IPS DF 6.9 (cell line): Measurements from ENCODE around the gene KCNH2.

Experiments
- DNase-seq: peaks from one replicate; pipeline ENCODE4 v3.0.0-alpha.2; 2013; ENCODE audit warnings: low read depth, low spot score
- H3K27ac ChIP-seq: one replicate; pipeline ENCODE4 v1.5.1; 2013; ENCODE audit warnings: low read length, control low read depth
- H3K27me3 ChIP-seq: 2 replicates; pipeline ENCODE4 v1.6.1; 2013; ENCODE audit warnings: mild to moderate bottlenecking, low read length; ENCODE audit not compliant: control insufficient read depth, insufficient read depth
- H3K36me3 ChIP-seq: 2 replicates; pipeline ENCODE4 v1.6.1; 2013; ENCODE audit warnings: low read length; ENCODE audit not compliant: control insufficient read depth, insufficient read depth
- H3K4me1 ChIP-seq: 2 replicates; pipeline ENCODE4 v1.6.1; 2013; ENCODE audit warnings: low read length; ENCODE audit not compliant: control insufficient read depth, insufficient read depth
- H3K4me3 ChIP-seq: 2 replicates; pipeline ENCODE4 v1.5.1; 2013; ENCODE audit warnings: mild to moderate bottlenecking, low read length
- H3K9me3 ChIP-seq: 2 replicates; pipeline ENCODE4 v1.6.1; 2013; ENCODE audit warnings: low read length, inconsistent platforms; ENCODE audit not compliant: control insufficient read depth, insufficient read depth
- WGBS: extraction: QIAGEN DNeasy Blood & Tissue Kit; methylation state at CpG from one replicate; pipeline ENCODE4 v1.1.7; 2013; ENCODE audit warnings: mixed read lengths, missing lambda C conversion rate; ENCODE audit not compliant: insufficient read length, insufficient coverage; 5-methylcytosine and 5-hydroxymethylcytosine counted together

KCNH2 gene

DNA sequence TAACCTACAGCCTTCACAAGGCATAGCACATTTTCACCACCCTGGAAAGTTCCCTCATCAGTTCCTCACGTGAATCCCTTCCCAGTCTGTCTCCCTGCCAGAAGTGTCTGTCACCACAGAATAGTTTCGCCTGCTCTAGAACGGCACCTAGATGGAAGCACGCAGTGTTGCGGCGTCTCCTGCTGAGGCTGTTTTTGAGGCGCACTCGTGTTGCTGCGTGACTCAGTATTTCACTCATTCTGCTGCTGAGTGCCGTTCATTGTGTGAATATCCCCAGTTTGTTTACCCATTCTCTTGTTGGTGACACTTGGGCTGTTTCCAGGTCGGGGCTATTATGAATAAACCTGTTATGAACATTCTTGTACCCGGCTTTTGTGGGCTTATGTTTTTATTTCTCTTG lies 25.5 kb upstream of the KCNH2 start:
- DNase-seq, result no peak
- H3K4me1 ChIP-seq, result 0 out of 2 replicates have a peak, but pooled peaks cover 1% of the 10 kb centered on the region

DNA sequence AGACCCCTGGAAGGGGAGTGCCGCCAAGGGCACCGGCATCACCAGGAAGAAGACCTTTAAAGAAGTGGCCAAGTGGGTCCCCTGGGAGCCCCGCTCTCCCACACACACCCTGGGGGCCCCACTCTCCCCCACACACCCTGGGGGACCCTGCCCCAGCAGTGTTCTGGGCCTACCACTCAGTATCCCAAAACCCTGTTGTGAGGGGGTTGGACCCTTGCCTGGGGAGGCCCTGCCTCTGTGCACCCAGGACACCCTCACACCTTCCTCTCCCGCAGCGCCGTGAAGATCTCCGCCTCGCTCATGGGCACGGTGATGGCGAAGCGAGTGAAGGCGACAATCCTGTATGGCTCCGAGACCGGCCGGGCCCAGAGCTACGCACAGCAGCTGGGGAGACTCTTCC lies 23.4 kb upstream of the KCNH2 start:
- no CpG with 5 or more reads among the region's 16 CpGs for WGBS
- Histone ChIP-seq H3K27me3 (no peaks in the 10 kb centered on the region), H3K36me3 (no peaks in the 10 kb centered on the region), H3K4me3 (no peak overlapping the region), H3K27ac (no peak overlapping the region), H3K9me3 (no peaks in the 10 kb centered on the region), H3K4me1 (peaks cover 3% of the 10 kb centered on the region)
- no peak for DNase-seq

More for the DNA sequence above, 25.5 kb upstream of the KCNH2 start:
- Histone ChIP-seq H3K27me3 (no peaks in the 10 kb centered on the region), H3K9me3 (no peaks in the 10 kb centered on the region), H3K4me3 (no peak overlapping the region), H3K36me3 (no peaks in the 10 kb centered on the region), H3K27ac (no peak overlapping the region)
- no CpG with 5 or more reads among the region's 12 CpGs for WGBS

- WGBS, result no CpG with 5 or more reads among the region's 13 CpGs
- Histone ChIP-seq H3K36me3 (no peaks in the 10 kb centered on the region), H3K27ac (no peak overlapping the region), H3K4me1 (peaks cover 4% of the 10 kb centered on the region), H3K9me3 (no peaks in the 10 kb centered on the region), H3K27me3 (no peaks in the 10 kb centered on the region), H3K4me3 (no peak overlapping the region)
- DNase-seq, result no peak
Measured at GRCh38 chr7:151000897-151001495, 22.9 kb upstream of the KCNH2 start.

DNA sequence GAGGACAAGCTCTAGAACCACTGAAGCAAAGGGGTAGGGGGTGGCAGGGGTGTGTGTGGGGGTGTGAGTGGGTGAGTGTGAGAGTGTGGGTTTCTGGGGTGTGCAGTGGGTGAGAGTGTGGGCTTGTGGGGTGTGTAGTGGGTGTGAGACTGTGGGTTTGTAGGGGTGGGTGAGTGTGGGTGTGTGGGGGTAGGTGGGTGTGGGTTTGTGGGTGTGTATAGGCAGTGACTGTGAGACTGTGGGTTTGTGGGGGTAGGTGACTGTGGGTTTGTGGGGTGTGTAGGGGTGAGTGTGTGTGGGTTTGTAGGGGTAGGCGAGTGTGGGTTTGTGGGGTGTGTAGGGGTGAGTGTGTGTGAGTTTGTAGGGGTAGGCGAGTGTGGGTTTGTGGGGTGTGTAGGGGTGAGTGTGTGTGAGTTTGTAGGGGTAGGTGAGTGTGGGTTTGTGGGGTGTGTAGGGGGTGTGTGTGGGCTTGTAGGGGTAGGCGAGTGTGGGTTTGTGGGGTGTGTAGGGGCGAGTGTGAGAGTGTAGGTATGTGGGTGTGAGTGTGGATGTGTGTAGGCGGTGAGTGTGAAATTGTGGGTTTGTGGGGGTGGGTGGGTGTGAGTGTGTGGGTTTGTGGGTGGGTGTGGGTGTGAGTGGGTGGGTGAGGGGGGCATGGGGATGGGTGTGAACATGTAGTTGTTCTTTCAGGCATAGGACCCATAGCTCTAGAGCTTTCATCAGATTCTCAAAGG lies 21.5 kb upstream of the KCNH2 start:
- no peak for DNase-seq
- Histone ChIP-seq H3K4me3 (no peak overlapping the region), H3K36me3 (no peaks in the 10 kb centered on the region), H3K9me3 (no peaks in the 10 kb centered on the region), H3K27me3 (no peaks in the 10 kb centered on the region), H3K27ac (no peak overlapping the region), H3K4me1 (peaks cover 7% of the 10 kb centered on the region)
- 100% methylated on average over 5 of the region's 5 CpGs for WGBS

- no peak overlapping the region for H3K27ac ChIP-seq
- H3K27me3 ChIP-seq, result no peaks in the 10 kb centered on the region
- no peaks in the 10 kb centered on the region for H3K36me3 ChIP-seq
- WGBS, result no CpG with 5 or more reads among the region's 12 CpGs
- no peak overlapping the region for H3K4me3 ChIP-seq
- peaks cover 7% of the 10 kb centered on the region for H3K4me1 ChIP-seq
- no peaks in the 10 kb centered on the region for H3K9me3 ChIP-seq
- DNase-seq, result no peak
Measured at GRCh38 chr7:150999001-150999400, 20.9 kb upstream of the KCNH2 start.

GRCh38 chr7:150998341-150998740 lies 20.2 kb upstream of the KCNH2 start:
- WGBS, result no CpG with 5 or more reads among the region's 20 CpGs
- Histone ChIP-seq H3K36me3 (no peaks in the 10 kb centered on the region), H3K27ac (no peak overlapping the region), H3K27me3 (no peaks in the 10 kb centered on the region), H3K9me3 (no peaks in the 10 kb centered on the region), H3K4me3 (no peak overlapping the region), H3K4me1 (peaks cover 9% of the 10 kb centered on the region)
- DNase-seq, result no peak

DNA sequence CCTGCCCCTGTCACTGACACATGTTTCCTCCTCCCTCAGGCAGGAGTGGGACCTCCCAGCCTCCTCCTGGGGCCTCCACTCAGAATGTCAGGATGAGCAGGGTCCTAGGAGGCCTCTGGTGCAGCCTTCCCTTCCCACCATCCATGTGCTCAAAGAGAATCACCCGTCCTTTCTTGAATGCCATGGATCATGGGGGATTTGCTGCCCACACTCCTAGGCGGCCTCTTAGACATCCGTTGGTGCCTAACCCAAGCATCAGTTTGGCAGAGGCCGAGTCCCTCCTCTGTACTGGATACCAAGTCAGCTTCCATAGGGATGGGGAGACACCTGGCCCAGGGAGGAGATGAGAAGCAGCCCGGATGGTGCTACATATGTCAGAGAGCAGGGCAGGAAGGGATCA lies 19.7 kb upstream of the KCNH2 start:
- Histone ChIP-seq H3K4me3 (no peak overlapping the region), H3K9me3 (no peaks in the 10 kb centered on the region), H3K27ac (no peak overlapping the region), H3K27me3 (no peaks in the 10 kb centered on the region), H3K4me1 (peaks cover 11% of the 10 kb centered on the region), H3K36me3 (no peaks in the 10 kb centered on the region)
- no peak for DNase-seq
- WGBS, result no CpG with 5 or more reads among the region's 5 CpGs

GRCh38 chr7:150997075-150997511 lies 19.0 kb upstream of the KCNH2 start:
- Histone ChIP-seq H3K36me3 (no peaks in the 10 kb centered on the region), H3K4me3 (no peak overlapping the region), H3K27ac (no peak overlapping the region), H3K9me3 (no peaks in the 10 kb centered on the region), H3K27me3 (no peaks in the 10 kb centered on the region), H3K4me1 (peaks cover 12% of the 10 kb centered on the region)
- WGBS, result no CpG with 5 or more reads among the region's 8 CpGs
- no peak for DNase-seq

DNA sequence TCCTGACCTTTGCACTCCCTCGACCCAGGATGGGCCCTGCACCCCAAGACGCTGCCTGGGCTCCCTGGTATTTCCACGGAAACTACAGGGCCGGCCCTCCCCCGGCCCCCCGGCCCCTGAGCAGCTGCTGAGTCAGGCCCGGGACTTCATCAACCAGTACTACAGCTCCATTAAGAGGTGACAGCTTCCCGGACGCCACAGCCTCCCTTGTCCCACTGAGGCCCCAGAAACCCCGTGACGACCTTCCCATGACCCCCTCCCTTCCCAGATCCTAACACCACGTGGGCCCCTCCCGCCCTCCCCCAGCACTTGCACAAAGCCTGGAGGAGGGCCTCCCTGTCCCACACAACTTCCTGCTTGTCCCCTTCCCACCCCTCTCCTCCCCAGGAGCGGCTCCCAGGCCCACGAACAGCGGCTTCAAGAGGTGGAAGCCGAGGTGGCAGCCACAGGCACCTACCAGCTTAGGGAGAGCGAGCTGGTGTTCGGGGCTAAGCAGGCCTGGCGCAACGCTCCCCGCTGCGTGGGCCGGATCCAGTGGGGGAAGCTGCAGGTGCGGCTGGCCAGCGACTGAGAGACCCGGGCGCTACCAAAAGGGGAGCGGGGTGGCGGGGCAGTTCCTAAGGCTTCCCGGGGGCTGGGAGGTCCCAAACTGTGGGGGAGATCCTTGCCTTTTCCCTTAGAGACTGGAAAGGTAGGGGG lies 18.4 kb upstream of the KCNH2 start:
- Histone ChIP-seq H3K4me1 (peaks cover 12% of the 10 kb centered on the region), H3K9me3 (no peaks in the 10 kb centered on the region), H3K27ac (no peak overlapping the region), H3K4me3 (no peak overlapping the region), H3K27me3 (no peaks in the 10 kb centered on the region), H3K36me3 (no peaks in the 10 kb centered on the region)
- DNase-seq, result no peak
- WGBS, result no CpG with 5 or more reads among the region's 31 CpGs

- no peaks in the 10 kb centered on the region for H3K36me3 ChIP-seq
- H3K27me3 ChIP-seq, result no peaks in the 10 kb centered on the region
- no peak for DNase-seq
- H3K4me3 ChIP-seq, result no peak overlapping the region
- peaks cover 10% of the 10 kb centered on the region for H3K4me1 ChIP-seq
- no CpG with 5 or more reads among the region's 19 CpGs for WGBS
- H3K27ac ChIP-seq, result no peak overlapping the region
- H3K9me3 ChIP-seq, result no peaks in the 10 kb centered on the region
Measured at GRCh38 chr7:150994838-150995510, 16.9 kb upstream of the KCNH2 start.
